Nephron progenitor cell (in vitro differentiated cells): ENCODE data around the gene TNS4.

Source experiments
- DNase-seq: peaks from one replicate; pipeline ENCODE4 v3.0.0; 2021
- H3K27ac Mint-ChIP-seq: 2 replicates; pipeline ENCODE4 v1.8.0; 2021; ENCODE audit warnings: mild to moderate bottlenecking, moderate library complexity, mixed read lengths
- H3K27me3 Mint-ChIP-seq: 2 replicates; pipeline ENCODE4 v1.8.0; 2021; ENCODE audit warnings: mild to moderate bottlenecking, low read depth, mixed read lengths; ENCODE audit not compliant: poor library complexity
- H3K36me3 Mint-ChIP-seq: 2 replicates; pipeline ENCODE4 v1.8.0; 2021; ENCODE audit warnings: low read depth, mixed read lengths
- H3K4me1 Mint-ChIP-seq: 2 replicates; pipeline ENCODE4 v1.8.0; 2021; ENCODE audit warnings: mixed read lengths
- H3K4me3 Mint-ChIP-seq: 2 replicates; pipeline ENCODE4 v1.8.0; 2021; ENCODE audit warnings: mild to moderate bottlenecking, moderate library complexity, mixed read lengths
- H3K9me3 Mint-ChIP-seq: 2 replicates; pipeline ENCODE4 v1.8.0; 2021; ENCODE audit warnings: mild to moderate bottlenecking, moderate library complexity, mixed read lengths
- CTCF ChIP-seq: fragments of 200-600 bp; sonication (generic); IDR thresholded peaks from 2 replicates; pipeline ENCODE4 v1.5.0; 2021; ENCODE audit warnings: antibody characterized with exemption

TNS4 gene

GRCh38 chr17:40541060-40541872, 39.8 kb upstream of the TNS4 start:
- H3K4me1 Mint-ChIP-seq = peaks cover 59% of the 10 kb centered on the region
- TF ChIP-seq CTCF = no peak
- DNase-seq = no peak
- no peak overlapping the region for H3K27ac Mint-ChIP-seq
- no peak overlapping the region for H3K4me3 Mint-ChIP-seq
- H3K27me3 Mint-ChIP-seq = peaks cover 14% of the 10 kb centered on the region
- H3K9me3 Mint-ChIP-seq = no peaks in the 10 kb centered on the region
- H3K36me3 Mint-ChIP-seq = no peaks in the 10 kb centered on the region

DNA sequence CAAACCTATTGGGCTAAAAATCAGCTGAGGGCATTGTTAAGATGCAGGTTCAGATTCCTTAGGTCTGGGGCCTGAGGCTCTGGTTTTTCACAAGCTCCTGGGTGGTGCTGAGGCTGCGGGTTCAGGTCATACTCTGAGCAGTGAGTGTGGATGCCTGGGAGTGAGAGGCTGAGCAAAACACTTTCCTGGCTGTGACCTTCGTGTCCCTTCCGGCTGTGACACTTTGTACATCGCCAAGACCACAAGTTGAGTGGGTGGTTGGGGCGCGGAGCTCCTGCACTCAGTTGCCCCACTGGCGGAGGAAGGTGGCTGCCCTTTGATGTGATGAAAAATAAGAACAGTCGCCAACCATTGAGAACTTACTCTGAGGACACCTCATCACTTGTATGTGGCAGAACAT, 39.0 kb upstream of the TNS4 start:
- no peak for DNase-seq
- H3K4me1 Mint-ChIP-seq = peaks cover 62% of the 10 kb centered on the region
- no peaks in the 10 kb centered on the region for H3K36me3 Mint-ChIP-seq
- TF ChIP-seq CTCF = no peak
- no peak overlapping the region for H3K4me3 Mint-ChIP-seq
- no peak overlapping the region for H3K27ac Mint-ChIP-seq
- no peaks in the 10 kb centered on the region for H3K9me3 Mint-ChIP-seq
- H3K27me3 Mint-ChIP-seq = peaks cover 10% of the 10 kb centered on the region

- no peak for DNase-seq
- Mint-ChIP-seq H3K4me3 (no peak overlapping the region), H3K27ac (no peak overlapping the region), H3K27me3 (peaks cover 10% of the 10 kb centered on the region), H3K9me3 (no peaks in the 10 kb centered on the region), H3K4me1 (peaks cover 58% of the 10 kb centered on the region), H3K36me3 (no peaks in the 10 kb centered on the region)
- TF ChIP-seq CTCF = no peak
Measured at GRCh38 chr17:40539711-40540411, 38.4 kb upstream of the TNS4 start.

DNA sequence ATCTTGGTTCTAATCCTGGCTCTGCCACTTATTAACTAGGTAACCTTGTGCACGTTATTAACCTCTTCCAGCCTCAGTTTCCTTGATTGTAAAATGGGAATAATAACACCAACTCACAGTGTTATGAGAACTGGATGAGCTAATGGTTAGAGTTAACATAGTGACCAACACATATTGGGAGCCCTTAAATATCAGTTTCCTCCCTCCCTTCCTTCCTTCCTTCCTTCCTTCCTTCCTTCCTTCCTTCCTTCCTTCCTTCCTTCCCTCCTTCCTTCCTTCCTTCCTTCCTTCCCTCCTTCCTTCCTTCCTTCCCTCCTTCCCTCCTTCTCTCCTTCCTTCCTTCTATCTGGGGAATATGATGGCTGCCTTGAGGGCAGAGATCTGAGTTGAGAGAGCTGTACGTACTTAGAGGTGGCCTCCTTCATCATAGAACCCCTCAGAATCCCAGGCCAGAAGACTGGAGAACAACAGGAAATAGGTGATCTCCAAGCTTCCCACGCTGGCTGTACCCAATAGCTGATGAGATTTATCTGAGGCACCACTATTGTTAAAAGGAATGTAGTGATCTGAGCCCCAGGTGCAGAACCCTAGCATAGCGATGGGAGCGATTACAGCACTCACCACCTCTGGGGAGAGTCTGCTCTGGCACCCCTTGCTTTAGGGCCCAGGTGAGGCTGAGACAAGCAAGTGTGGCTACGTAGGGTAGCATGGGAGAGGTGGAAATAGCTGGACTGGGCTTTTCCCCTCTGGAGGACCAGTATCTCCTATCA, 37.7 kb upstream of the TNS4 start:
- no peak for TF ChIP-seq CTCF
- Mint-ChIP-seq H3K4me3 (no peak overlapping the region), H3K27ac (no peak overlapping the region), H3K27me3 (peaks cover 8% of the 10 kb centered on the region), H3K4me1 (peaks cover 61% of the 10 kb centered on the region), H3K36me3 (no peaks in the 10 kb centered on the region), H3K9me3 (no peaks in the 10 kb centered on the region)
- no peak for DNase-seq

- TF ChIP-seq CTCF = no peak
- DNase-seq = no peak
- Mint-ChIP-seq H3K4me1 (peaks cover 61% of the 10 kb centered on the region), H3K27me3 (peaks cover 11% of the 10 kb centered on the region), H3K36me3 (no peaks in the 10 kb centered on the region), H3K9me3 (no peaks in the 10 kb centered on the region), H3K4me3 (no peak overlapping the region), H3K27ac (no peak overlapping the region)
Measured at GRCh38 chr17:40538019-40538935, 36.9 kb upstream of the TNS4 start.
